SU-DHL-6 (cell line): Measurements from ENCODE around the gene CHMP1B.

Experiments
- EZH2phosphoT487 ChIP-seq: fragments of 200-600 bp; sonication (generic), shearing (Covaris generic); conservative IDR thresholded peaks from 2 replicates; pipeline ENCODE4 v1.6.1; 2018; ENCODE audit warnings: mild to moderate bottlenecking, antibody characterized with exemption, low read length, moderate library complexity, mixed read lengths
- TF ChIP-seq, protein P1 (sequence below): fragments of 200-600 bp; sonication (generic); IDR thresholded peaks from one replicate; pipeline ENCODE4 v1.5.1; 2017; ENCODE audit warnings: antibody characterized with exemption, mild to moderate bottlenecking, low read length, moderate library complexity; ENCODE audit not compliant: insufficient read depth, poor library complexity, severe bottlenecking

DNA sequence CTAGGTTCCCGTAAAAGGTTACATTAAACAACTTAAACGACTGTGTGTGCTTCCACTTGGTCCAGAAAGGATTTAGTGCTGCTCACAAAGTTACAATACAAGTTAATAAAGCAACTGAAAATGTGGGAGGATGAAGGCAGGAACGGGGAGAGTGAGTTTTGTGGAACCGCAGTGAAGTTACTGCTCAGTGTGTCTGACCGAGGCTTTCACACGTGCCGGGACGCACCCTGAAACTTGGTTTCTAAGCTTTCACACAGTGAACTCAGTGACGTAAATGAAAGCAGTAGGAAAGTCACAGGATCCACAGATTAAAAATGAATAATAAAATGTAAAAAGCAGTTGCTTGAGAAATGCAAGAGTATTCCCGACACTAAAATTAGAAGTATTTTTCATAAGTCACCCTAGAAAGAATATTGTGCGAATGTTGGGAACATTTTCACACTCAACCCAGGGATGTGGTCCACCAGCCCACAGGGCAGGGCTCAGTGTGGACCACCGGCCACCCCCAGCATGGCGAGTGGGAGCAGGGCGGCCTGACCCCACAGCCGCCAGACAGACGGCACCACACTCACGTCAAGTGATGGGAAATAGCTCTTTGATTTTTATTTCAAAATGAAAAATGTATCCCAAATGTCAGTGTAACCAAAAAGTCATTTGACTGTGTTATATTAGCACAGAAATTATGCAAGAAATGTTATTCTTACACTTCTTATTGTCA, 32.6 kb upstream of the CHMP1B start:
- TF ChIP-seq, protein P1, sequence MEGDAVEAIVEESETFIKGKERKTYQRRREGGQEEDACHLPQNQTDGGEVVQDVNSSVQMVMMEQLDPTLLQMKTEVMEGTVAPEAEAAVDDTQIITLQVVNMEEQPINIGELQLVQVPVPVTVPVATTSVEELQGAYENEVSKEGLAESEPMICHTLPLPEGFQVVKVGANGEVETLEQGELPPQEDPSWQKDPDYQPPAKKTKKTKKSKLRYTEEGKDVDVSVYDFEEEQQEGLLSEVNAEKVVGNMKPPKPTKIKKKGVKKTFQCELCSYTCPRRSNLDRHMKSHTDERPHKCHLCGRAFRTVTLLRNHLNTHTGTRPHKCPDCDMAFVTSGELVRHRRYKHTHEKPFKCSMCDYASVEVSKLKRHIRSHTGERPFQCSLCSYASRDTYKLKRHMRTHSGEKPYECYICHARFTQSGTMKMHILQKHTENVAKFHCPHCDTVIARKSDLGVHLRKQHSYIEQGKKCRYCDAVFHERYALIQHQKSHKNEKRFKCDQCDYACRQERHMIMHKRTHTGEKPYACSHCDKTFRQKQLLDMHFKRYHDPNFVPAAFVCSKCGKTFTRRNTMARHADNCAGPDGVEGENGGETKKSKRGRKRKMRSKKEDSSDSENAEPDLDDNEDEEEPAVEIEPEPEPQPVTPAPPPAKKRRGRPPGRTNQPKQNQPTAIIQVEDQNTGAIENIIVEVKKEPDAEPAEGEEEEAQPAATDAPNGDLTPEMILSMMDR: no peak
- TF ChIP-seq EZH2phosphoT487: no peak
